ENCODE measurements around the gene CATSPERB.
A peak's percentile ranks its signal among the peaks of the same experiment; 100 is the strongest.

The CATSPERB gene

GRCh38 chr14:91580876-91581577 is 150.9 kb downstream of the CATSPERB start:
- ChIA-PET CTCF (no interaction called here), POLR2A (no interaction called here)
- TF ChIP-seq SP1 (IDR thresholded peaks at IDR 0.05) (no peak), CTBP1 (IDR thresholded peaks at IDR 0.05; ENCODE audit: borderline replicate concordance) (no peak), SUZ12 (IDR thresholded peaks at IDR 0.05) (no peak), BHLHE40 (IDR thresholded peaks at IDR 0.05; ENCODE audit: borderline replicate concordance) (no peak), ZNF384 (IDR thresholded peaks at IDR 0.05) (no peak), ELF4 (IDR thresholded peaks at IDR 0.05) (no peak), TARDBP (IDR thresholded peaks at IDR 0.05) (no peak), PKNOX1 (IDR thresholded peaks at IDR 0.05) (no peak), FOXM1 (IDR thresholded peaks at IDR 0.05; ENCODE audit: borderline replicate concordance) (no peak), ARNT (IDR thresholded peaks at IDR 0.05) (no peak), HDGF (IDR thresholded peaks at IDR 0.05; ENCODE audit: borderline replicate concordance) (no peak), FOXK2 (IDR thresholded peaks at IDR 0.05) (no peak)
- DNase-seq (ENCODE audit: extremely low spot score): no peak

DNA sequence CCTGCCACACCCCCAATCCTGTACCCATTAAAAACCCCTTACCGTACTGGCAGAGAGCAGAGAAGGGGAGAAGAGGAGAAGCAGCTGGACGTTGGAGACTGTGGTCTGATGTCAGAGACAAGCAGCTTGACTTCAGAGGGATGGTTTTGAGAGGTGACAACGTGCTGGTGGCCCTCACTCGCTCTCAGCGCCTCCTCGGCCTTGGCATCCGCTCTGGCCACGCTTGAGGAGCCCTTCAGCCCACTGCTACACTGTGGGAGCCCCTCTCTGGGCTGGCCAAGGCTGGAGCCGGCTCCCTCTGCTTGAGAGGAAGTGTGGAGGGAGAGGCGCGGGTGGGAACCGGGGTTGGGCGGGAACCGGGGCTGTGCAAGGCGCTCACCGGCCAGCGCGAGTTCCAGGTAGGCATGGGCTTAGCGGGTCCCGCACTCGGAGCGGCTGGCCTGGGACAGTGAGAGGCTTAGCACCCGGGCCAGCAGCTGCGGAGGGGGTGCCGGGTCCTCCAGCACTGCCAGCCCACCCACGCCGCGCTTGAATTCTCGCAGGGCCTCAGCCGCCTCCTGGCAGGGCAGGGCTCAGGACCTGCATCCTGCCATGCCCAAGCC is 154.2 kb downstream of the CATSPERB start:
- ChIA-PET POLR2A (no interaction called here), CTCF (no interaction called here)
- TF ChIP-seq PKNOX1 (IDR thresholded peaks at IDR 0.05): no peak
- TF ChIP-seq LEF1 (IDR thresholded peaks at IDR 0.05; ENCODE audit: borderline replicate concordance): no peak
- no peak for TF ChIP-seq ZNF384 (IDR thresholded peaks at IDR 0.05)
- 0 out of 2 replicates have a peak, but pooled peaks have one; percentile 18 for TF ChIP-seq L3MBTL2 (conservative IDR thresholded peaks at IDR 0.05)
- TF ChIP-seq FOXM1 (IDR thresholded peaks at IDR 0.05; ENCODE audit: borderline replicate concordance): no peak
- no peak for DNase-seq (ENCODE audit: extremely low spot score)

DNA sequence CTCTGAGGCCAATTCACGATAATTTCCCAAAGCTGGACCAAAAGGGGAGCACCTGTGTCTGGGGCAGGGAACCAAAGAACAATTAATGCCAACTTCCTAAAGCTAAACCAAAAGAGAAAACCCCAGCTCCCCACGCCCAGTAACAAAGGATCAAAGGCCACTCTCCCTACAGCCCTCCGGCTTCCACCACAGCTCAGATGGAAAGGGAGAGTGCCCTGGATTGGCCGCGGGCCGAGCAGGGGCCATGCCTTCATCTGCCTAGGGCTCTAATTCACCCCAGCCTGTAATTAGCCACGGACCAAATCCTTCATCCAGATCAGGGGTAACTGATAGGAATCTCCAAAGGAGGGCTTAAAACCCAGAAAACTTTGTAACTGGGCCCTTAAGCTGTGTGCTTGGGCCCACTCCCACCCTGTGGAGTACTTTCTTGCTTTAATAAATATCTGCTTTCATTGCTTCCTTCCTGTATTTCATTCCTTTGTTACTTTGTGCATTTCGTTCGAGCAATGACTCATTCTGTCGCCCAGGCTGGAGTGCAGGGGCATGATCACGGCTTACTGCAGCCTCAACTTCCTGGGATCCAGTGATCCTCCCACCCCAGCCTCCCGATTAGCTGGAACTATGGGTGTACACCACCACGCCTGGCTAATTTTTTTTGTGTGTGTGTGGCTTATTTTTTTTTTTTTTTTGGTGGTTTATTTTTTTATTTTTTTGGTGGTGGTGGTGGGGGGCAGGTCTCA is 156.2 kb downstream of the CATSPERB start:
- CTCF ChIA-PET: no interaction called here

GRCh38 chr14:91573894-91574837 is 157.7 kb downstream of the CATSPERB start:
- CTCF ChIA-PET: no interaction called here
- DNase-seq (ENCODE audit: extremely low spot score): peak; percentile 56
- TF ChIP-seq L3MBTL2 (conservative IDR thresholded peaks at IDR 0.05) (peak; percentile 34; the same call in 1 of the 2 replicates), NFRKB (IDR thresholded peaks at IDR 0.05) (no peak)
- POLR2A ChIA-PET: interaction anchor here (0.8 to 2.1 kb wide), 4 partner anchors 11 to 64 kb away, joined by 3 to 10 read pairs (median 4); partner anchors contain the start of gene PPP4R3A

More for the DNA sequence above, 156.2 kb downstream of the CATSPERB start:
- TF ChIP-seq ELF4 (IDR thresholded peaks at IDR 0.05) (no peak), NFRKB (IDR thresholded peaks at IDR 0.05) (no peak), BHLHE40 (IDR thresholded peaks at IDR 0.05; ENCODE audit: borderline replicate concordance) (no peak), ARNT (IDR thresholded peaks at IDR 0.05) (no peak), SUZ12 (IDR thresholded peaks at IDR 0.05) (no peak), L3MBTL2 (conservative IDR thresholded peaks at IDR 0.05) (no peak), SP1 (IDR thresholded peaks at IDR 0.05) (no peak), FOXA1 (IDR thresholded peaks at IDR 0.05) (no peak), CTBP1 (IDR thresholded peaks at IDR 0.05; ENCODE audit: borderline replicate concordance) (no peak), TARDBP (IDR thresholded peaks at IDR 0.05) (no peak), LEF1 (IDR thresholded peaks at IDR 0.05; ENCODE audit: borderline replicate concordance) (no peak), ZNF384 (IDR thresholded peaks at IDR 0.05) (no peak), PKNOX1 (IDR thresholded peaks at IDR 0.05) (no peak), FOXK2 (IDR thresholded peaks at IDR 0.05) (no peak)
- DNase-seq (ENCODE audit: extremely low spot score): no peak
- POLR2A ChIA-PET: interaction anchor here (0.9 to 2.1 kb wide), 3 partner anchors 10 to 65 kb away, joined by 3 to 10 read pairs (median 4); partner anchors contain the start of gene PPP4R3A

- POLR2A ChIA-PET: interaction anchor here (2.1 kb wide), 1 partner anchor 63 kb away, joined by 10 read pairs; the partner anchor contains the start of gene PPP4R3A
- no peak for DNase-seq (ENCODE audit: extremely low spot score)
- CTCF ChIA-PET: interaction anchor here (0.6 kb wide), 1 partner anchor 125 kb away, joined by 6 read pairs; no protein-coding TSS in a partner anchor
- TF ChIP-seq PKNOX1 (IDR thresholded peaks at IDR 0.05) (no peak), FOXA1 (IDR thresholded peaks at IDR 0.05) (no peak), SP1 (IDR thresholded peaks at IDR 0.05) (no peak), TARDBP (IDR thresholded peaks at IDR 0.05) (no peak), ELF4 (IDR thresholded peaks at IDR 0.05) (no peak), CTBP1 (IDR thresholded peaks at IDR 0.05; ENCODE audit: borderline replicate concordance) (no peak), ZNF384 (IDR thresholded peaks at IDR 0.05) (no peak), FOXK2 (IDR thresholded peaks at IDR 0.05) (no peak), NFRKB (IDR thresholded peaks at IDR 0.05) (no peak), L3MBTL2 (conservative IDR thresholded peaks at IDR 0.05) (no peak)
These were observed 158.4 kb downstream of the CATSPERB start for GRCh38 chr14:91573528-91573893.

Data from HEK293T (cell line).